OCI-LY3 (cell line): ENCODE data around the gene EIF2B1.

ENCODE experiments used
- CTCF ChIP-seq: fragments of 200-600, 300-600 bp; sonication (generic); IDR thresholded peaks from 2 replicates; pipeline ENCODE4 v1.5.1; 2014; ENCODE audit warnings: antibody characterized with exemption, low read length, low read depth
- EZH2phosphoT487 ChIP-seq: fragments of 200-600 bp; shearing (Covaris generic); IDR thresholded peaks from 2 replicates; pipeline ENCODE4 v1.6.1; 2018; ENCODE audit warnings: antibody characterized with exemption, mixed run types, low read depth

- TF ChIP-seq CTCF (no peak), EZH2phosphoT487 (no peak)
Observed at GRCh38 chr12:123617144-123617543, 16.3 kb downstream of the EIF2B1 start.
